Superior temporal gyrus (tissue), 1 donor: Measurements from ENCODE around the gene APLP2.

Experiments
- DNase-seq: peaks from one replicate; pipeline ENCODE4 v3.0.0-alpha.2; 2016; ENCODE audit errors: extremely low spot score

The APLP2 gene

DNA sequence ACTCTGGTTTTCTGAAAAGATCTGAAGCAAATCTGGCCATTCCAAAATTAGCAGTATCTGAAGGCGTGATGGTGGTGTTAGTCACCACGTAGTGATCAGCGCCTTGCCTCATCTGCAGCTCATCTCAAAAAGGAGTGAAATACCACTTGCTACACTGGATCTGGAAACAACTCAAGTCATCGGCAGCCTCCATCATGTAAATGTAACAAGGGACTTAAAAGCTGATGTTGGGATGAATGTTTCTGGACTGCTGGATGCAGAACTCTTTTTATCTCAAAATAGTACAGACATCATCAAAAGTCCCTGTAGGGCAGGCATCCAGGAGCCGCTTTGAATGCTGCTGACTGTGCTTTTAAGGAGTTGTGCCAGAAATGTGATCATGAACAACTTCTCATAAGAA lies 14.1 kb upstream of the APLP2 start:
- peak; percentile 67 for DNase-seq

- no peak for DNase-seq
Measured at GRCh38 chr11:130061017-130061416, 8.7 kb upstream of the APLP2 start.

- no peak for DNase-seq
Measured at GRCh38 chr11:130062026-130062425, 7.7 kb upstream of the APLP2 start.

GRCh38 chr11:130063451-130063850 lies 6.2 kb upstream of the APLP2 start:
- DNase-seq: no peak

DNA sequence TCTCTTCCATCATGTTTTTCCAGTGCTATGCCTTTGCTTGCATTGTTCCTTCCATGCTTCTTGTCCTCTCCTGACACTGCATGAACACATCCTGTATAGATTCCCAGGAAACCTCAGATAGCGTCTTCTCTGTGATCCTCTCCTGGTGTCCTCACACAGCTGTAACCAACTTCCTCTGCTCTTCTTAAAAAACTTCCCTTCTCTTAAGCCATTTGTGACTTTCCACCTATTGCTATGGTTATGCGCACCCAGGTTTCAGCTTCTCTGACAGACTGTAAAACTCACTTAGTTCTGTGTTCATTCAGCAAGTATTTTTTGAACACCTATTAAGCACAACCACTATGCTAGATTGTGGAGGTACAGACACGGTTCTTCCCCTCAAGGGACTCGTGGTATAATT lies 5.1 kb upstream of the APLP2 start:
- no peak for DNase-seq

- no peak for DNase-seq
Measured at GRCh38 chr11:130066338-130066737, 3.4 kb upstream of the APLP2 start.

GRCh38 chr11:130068546-130068985 lies 1.1 kb upstream of the APLP2 start:
- DNase-seq: peak; percentile 67

- DNase-seq: peak; percentile 64
Measured at GRCh38 chr11:130068986-130069658, 572 bp upstream of the APLP2 start.

DNA sequence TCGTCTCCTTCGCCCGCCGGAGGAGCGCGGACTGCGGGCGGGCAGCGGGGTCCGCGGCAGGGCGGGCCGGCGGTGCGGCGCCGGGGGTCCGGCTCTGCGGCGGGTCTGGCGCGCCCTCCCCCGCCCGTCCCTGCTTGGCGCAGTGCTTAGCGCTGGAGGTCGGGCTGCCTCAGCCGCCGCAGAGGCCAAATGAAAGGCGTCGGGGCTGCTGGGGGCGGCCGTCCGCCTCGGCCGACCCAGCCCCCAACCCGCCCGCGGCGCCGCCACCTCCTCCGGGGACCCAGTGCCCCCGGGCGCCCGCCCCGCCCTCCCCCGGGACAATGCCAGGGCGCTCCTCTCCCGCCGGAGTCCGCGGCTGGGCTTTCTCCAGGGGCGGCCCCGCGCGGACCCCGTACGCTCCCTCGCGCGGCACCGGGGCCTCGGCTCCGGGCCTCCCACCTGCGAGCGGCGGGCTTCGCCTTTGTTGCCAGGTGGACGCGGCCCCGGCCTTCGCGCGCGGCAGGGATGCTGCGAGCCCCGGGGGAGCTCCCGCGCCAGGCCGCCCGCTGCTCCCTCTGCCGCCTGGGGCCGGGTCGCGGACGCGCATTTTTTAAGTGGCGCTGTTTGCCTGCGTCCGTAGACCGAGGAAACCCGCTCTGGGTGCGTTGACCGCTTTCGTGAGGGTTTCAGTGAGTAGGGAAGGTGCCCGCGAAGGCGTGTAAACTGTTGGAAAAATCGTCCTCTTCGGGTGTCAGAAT lies 583 bp downstream of the APLP2 start:
- peak; percentile 52 for DNase-seq

- no peak for DNase-seq
Measured at GRCh38 chr11:130070846-130071200, 1.1 kb downstream of the APLP2 start.

GRCh38 chr11:130071211-130071712 lies 1.6 kb downstream of the APLP2 start:
- peak; percentile 45 for DNase-seq

GRCh38 chr11:130074736-130075135 lies 5.0 kb downstream of the APLP2 start:
- no peak for DNase-seq

- no peak for DNase-seq
Measured at GRCh38 chr11:130076778-130077481, 7.2 kb downstream of the APLP2 start.

DNA sequence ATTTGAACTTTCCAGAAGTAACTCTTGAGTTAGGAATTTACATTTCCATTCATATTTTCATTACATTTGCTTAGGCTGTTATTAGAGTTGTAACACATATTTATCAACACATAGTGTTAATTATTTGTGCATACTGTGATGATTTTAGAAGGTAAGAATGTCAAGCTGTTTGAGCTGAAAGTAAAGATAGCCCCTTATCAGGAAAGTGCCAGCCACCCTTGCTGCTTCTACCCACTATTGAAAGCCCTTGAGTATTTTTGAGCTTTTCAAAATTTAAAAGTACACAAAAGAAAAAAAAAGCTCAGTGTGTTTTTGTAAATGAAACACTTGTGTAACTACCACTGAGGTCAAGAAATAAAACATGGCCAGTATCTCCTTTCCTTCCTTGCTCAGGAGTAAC lies 8.0 kb downstream of the APLP2 start:
- no peak for DNase-seq

- no peak for DNase-seq
Measured at GRCh38 chr11:130078080-130078479, 8.4 kb downstream of the APLP2 start.

GRCh38 chr11:130085671-130086290 lies 16.1 kb downstream of the APLP2 start:
- DNase-seq: no peak

DNA sequence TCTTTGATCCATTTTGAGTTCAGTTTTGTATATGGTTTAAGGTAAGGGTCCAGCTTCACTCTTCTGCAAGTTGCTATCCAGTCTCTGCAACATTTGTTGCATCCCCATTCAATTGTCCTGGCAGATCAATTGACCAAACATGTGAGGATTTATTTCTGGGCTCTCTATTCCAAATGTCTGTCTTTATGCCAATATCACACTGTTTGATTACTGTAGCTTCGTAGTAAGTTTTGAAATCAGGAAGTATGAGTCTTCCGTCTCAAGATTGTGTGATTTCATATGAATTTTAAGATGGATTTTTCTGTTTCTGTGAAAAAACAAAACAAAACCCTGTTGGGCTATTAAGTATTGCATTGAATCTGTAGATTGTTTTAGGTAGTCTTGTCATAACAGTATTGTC lies 17.0 kb downstream of the APLP2 start:
- DNase-seq: no peak

GRCh38 chr11:130087294-130087926 lies 17.7 kb downstream of the APLP2 start:
- DNase-seq: no peak

- DNase-seq: no peak
Measured at GRCh38 chr11:130088217-130088616, 18.5 kb downstream of the APLP2 start.

DNA sequence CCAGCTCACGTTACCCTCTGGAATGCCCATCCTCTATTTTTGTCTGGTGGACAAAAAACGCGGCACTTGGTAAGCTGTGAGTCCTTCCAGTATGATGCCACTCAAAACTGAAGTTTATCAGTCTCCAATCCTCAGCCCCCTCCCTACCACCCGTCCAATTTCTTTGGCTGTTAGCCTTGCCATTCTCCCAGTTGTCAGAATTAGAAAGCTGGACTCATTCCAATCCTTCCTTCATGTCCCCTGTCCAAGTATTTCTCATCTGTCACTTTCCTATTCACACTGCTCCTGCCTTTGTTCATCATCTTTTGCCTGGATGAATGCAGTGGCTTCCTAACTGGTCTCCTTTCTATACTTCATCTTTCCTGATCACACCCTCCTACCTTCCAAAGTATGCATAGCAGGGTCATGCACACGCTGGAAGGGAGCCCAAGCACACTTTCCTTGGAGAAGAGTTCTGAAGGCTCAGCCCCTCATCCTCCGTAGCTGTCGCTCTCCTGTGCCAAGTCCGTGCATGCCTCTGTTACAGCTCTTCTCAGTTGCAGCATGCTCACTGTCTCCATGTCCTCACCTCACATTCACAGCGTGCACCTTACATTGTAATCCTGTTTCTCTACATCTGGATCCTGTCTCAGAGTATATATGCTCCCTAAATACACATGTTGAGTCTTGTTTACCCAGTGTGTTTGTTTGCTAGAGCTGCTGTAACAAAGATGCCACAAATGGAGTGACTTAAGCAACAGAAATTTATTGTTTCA lies 19.4 kb downstream of the APLP2 start:
- DNase-seq: no peak

GRCh38 chr11:130089674-130090073 lies 20.0 kb downstream of the APLP2 start:
- no peak for DNase-seq
